Dermis blood vessel endothelial cell (primary cell): Measurements from ENCODE around the gene HSPB6. TPM values are rescaled to one million over a fixed set of nuclear protein-coding genes. Genes with fewer than 3 reads are reported as not detected.

Experiments used
- DNase-seq: peaks from one replicate; pipeline ENCODE4 v3.0.0; 2010
- total RNA-seq: library from RNA; depleted of rRNA; stranded (reverse); fragments of >200 nt; gene quantifications from 2 replicates; pipeline ENCODE4 v1.2.3, GENCODE V29; 2014

Gene HSPB6
- total RNA-seq, 1 donor from 2014 or later, result 0.17 TPM

DNA sequence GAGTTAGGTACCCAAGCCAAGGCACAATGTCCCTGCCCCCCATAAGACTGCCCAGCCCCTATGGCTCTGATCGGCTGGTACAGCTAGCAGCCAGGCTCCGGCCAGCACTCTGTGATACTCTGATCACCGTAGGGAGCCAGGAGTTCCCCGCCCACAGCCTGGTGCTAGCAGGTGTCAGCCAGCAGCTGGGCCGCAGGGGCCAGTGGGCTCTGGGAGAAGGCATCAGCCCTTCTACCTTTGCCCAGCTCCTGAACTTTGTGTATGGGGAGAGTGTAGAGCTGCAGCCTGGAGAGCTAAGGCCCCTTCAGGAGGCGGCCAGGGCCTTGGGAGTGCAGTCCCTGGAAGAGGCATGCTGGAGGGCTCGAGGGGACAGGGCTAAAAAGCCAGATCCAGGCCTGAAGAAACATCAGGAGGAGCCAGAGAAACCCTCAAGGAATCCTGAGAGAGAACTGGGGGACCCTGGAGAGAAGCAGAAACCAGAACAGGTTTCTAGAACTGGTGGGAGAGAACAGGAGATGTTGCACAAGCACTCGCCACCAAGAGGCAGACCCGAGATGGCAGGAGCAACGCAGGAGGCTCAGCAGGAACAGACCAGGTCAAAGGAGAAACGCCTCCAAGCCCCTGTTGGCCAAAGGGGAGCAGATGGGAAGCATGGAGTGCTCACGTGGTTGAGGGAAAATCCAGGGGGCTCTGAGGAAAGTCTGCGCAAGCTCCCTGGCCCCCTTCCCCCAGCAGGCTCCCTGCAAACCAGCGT, 42.1 kb downstream of the HSPB6 start:
- no peak for DNase-seq

DNA sequence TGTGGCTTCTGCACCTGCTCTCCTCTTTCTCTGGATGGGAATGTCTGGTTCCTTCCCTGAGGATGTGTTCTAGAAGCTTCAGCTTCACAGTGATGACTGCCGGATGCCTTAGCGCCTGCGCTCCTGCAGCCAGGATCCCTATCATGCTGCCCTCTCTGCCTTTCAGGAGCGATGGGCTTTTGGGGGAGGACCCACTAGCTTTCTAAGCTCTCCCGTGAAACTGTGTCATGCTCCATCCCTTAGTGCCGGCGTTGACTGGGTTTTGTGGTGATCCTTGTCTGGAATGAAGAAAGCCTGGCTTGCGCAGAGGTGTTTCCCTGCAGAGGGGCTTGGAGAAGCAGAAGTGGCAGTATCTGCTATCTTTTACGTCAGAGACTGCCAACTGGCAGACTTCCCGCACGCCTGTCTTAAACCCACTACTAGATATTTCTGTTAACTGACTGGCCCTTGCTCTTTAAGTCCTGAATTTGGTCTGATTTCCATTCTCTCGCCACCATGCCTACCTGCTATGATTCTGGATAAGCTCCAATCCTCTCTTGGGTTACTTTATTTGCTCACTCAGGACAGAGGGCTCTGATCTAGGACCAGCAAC, 42.8 kb downstream of the HSPB6 start:
- no peak for DNase-seq

DNA sequence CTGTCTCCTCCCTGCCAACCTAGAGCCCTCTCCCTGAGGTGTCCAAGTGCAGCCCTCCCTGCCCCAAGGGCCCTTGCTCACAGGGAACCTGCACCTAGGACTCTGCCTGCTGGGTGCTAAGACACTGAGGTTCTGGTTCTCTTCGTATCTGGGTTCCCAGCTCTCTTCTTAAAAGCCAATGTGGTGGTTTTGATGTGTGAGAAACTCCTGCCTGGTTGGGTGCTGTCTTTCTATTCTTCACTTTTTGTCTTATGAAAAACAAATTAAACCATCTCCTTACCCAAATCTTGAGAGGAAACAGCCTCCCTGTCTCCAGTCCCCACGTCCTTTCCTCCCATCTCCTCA, 43.4 kb downstream of the HSPB6 start:
- DNase-seq, result no peak

DNA sequence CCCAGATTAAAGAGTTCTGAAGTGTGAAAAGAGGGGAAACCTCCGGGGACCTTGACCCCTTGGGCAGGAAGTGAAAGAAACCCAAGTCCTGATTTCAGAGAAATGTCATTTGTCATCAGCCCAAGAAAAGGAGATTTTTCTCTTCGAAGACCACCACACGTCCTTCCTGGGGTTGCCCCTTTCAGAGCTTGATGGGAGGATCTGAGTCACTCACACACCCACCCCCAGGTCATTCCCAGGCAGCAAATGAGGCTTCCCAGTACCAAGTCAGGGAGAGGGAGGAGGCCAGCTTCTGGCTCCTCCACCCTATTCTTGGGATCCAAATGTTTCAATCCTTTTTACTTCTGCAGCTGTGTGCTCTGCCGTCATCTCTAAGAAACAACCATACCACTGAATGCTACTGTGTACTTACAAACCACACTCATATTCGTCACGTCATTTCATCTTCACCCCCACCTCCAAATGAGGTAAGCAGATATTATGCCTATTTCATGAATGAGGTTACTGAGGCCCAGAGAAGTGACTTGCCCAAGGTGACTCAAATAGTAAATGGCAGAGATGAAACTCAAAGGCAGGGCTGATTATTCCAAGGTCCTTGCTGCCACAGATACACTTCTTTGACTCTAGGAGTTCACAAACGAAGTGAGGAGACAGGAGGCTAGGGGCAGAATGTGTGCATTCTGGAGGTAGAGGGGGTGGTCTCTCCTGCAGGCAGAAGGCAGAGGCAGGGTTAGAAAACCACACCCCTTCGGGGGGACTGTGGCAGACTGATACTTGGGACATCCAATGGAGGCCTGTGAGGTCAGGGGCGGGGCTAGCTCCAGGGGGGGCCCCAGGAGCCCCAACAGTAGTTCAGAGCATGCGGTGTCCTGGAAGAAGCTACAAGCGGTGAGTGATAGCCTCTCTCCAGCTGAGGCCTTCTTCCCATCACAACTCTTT, 44.0 kb downstream of the HSPB6 start:
- DNase-seq, result no peak

- DNase-seq, result no peak
These were observed 45.8 kb downstream of the HSPB6 start for GRCh38 chr19:35710784-35711723.

- no peak for DNase-seq
These were observed 48.4 kb downstream of the HSPB6 start for GRCh38 chr19:35708391-35708790.

Other genes starting within 250 kb of the HSPB6 start
- gene DMKN, start 243.4 kb downstream of the HSPB6 start, total RNA-seq, result 0.34 TPM in 1 of 2 replicates, not detected in the other
- gene SBSN, start 228.7 kb downstream of the HSPB6 start, total RNA-seq, result 0.09 TPM in 1 of 2 replicates, not detected in the other
- gene GAPDHS, start 223.6 kb downstream of the HSPB6 start, total RNA-seq, result not detected in 2 replicates
- 57.4 and 68.8 TPM in 2 replicates for gene TMEM147, start 211.4 kb downstream of the HSPB6 start, total RNA-seq
- not detected in 2 replicates for gene ATP4A, start 193.4 kb downstream of the HSPB6 start, total RNA-seq
- not detected in 2 replicates for gene PMIS2, start 170.9 kb downstream of the HSPB6 start, total RNA-seq
- 4.8 and 11.1 TPM in 2 replicates for gene HAUS5, start 144.3 kb downstream of the HSPB6 start, total RNA-seq
- gene RBM42, start 128.0 kb downstream of the HSPB6 start, total RNA-seq, result 45.4 and 47.6 TPM in 2 replicates
- 0.09 and 0.17 TPM in 2 replicates for gene ETV2, start 115.3 kb downstream of the HSPB6 start, total RNA-seq
- gene COX6B1, start 108.7 kb downstream of the HSPB6 start, total RNA-seq, result 236 and 493 TPM in 2 replicates
- 0.09 TPM in 1 of 2 replicates, not detected in the other for gene UPK1A, start 90.5 kb downstream of the HSPB6 start, total RNA-seq
- gene ZBTB32, start 52.5 kb downstream of the HSPB6 start, total RNA-seq, result not detected in 2 replicates
- 7.3 and 15.4 TPM in 2 replicates for gene KMT2B, start 39.0 kb downstream of the HSPB6 start, total RNA-seq
- 1.9 and 2.2 TPM in 2 replicates for gene IGFLR1, start 14.6 kb downstream of the HSPB6 start, total RNA-seq
- gene U2AF1L4, start 11.6 kb downstream of the HSPB6 start, total RNA-seq, result 2.9 and 7.8 TPM in 2 replicates
- 15.1 and 16.1 TPM in 2 replicates for gene PSENEN, start 11.4 kb downstream of the HSPB6 start, total RNA-seq
- 4.7 and 8.2 TPM in 2 replicates for gene LIN37, start 8.5 kb downstream of the HSPB6 start, total RNA-seq
- 3.3 and 3.7 TPM in 2 replicates for gene PROSER3, start 1.1 kb upstream of the HSPB6 start, total RNA-seq
- gene ARHGAP33, start 18.5 kb upstream of the HSPB6 start, total RNA-seq, result 4.7 and 4.8 TPM in 2 replicates
- not detected in 2 replicates for gene PRODH2, start 55.8 kb upstream of the HSPB6 start, total RNA-seq
- gene NPHS1, start 95.5 kb upstream of the HSPB6 start, total RNA-seq, result not detected in 2 replicates
- not detected in 2 replicates for gene KIRREL2, start 99.9 kb upstream of the HSPB6 start, total RNA-seq
- 1.9 and 2.5 TPM in 2 replicates for gene APLP1, start 111.5 kb upstream of the HSPB6 start, total RNA-seq
- 2.7 and 3.2 TPM in 2 replicates for gene NFKBID, start 143.5 kb upstream of the HSPB6 start, total RNA-seq
- gene HCST, start 145.5 kb upstream of the HSPB6 start, total RNA-seq, result 0.19 TPM in 1 of 2 replicates, not detected in the other
- gene TYROBP, start 151.3 kb upstream of the HSPB6 start, total RNA-seq, result not detected in 2 replicates
- 3.6 and 3.7 TPM in 2 replicates for gene LRFN3, start 179.3 kb upstream of the HSPB6 start, total RNA-seq
- 10.1 and 19.6 TPM in 2 replicates for gene SDHAF1, start 238.2 kb upstream of the HSPB6 start, total RNA-seq